Anterior cingulate cortex (tissue), 58 donors: Measurements from ENCODE around the gene STX3.
"Not testable (repeated sequence)": the region's sequence is repeated elsewhere in the genome, so short reads cannot be mapped to it uniquely, and the experiment has no call there.

ENCODE experiments used
- DNase-seq, 58 donors: peaks; one replicate each; lab custom pipeline; 2025; lab: John Stamatoyannopoulos, UW

The STX3 gene

DNA sequence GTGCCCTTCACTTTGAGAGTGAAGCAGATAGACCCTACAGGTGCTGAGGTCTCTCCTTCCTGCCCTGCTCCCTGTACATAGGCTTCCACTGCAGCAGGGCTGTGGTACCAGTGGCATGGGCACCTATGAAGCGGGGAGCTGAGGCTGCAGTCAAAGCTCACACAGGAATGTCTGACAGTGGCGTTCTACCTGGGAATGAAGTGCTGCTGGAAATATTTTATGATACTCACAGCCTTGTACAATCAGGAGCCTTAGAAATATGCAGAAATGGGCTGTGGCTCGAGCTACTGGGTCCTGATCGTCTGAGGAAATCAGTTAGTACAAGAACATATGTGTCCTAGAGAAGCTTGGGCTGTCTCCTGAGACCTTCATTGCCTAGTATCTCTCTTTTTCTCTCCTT is 30.6 kb downstream of the STX3 start:
- DNase-seq: no peak

DNA sequence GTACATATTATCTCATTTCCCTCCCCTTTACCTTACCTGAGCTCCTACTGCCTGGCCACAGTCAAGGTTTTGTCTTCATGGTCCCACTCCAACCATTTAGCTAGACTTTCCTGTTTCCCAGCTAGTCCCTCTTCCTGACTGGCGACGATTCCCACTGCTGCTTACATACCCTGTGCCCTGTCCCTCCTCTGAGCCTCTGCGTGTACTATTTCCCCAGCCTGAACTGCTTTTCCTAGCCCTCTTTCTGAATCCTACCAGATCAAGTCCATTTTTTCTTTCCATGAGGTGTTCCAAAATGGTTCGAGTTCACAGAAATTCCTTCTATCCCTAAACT is 32.0 kb downstream of the STX3 start:
- no peak for DNase-seq

DNA sequence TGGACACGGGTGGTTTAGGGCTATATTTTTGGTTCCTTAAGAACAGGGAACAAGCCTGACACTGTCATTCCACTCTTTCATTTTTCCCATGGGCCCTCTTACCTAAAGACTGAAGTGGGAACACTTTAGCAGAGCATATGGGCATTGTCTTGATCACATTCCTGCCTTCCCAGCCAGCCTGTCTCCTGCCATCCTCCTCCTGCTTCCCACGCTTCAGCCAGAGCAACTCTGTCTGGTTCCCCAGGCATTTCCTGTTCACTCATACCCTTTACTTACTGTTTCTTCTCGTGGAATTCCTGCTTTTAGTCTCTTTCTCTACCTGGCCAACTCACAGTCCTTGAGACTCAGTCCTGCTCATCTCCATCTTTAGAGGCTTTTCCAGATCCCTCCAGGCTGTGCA is 32.6 kb downstream of the STX3 start:
- DNase-seq: peak in 5 of 58 donors; percentile 4 to 28 (median 19)

GRCh38 chr11:59791639-59792038 is 36.5 kb downstream of the STX3 start:
- DNase-seq: no peak

- DNase-seq: no peak
Observed at GRCh38 chr11:59792507-59792906, 37.3 kb downstream of the STX3 start.

- no peak for DNase-seq
Observed at GRCh38 chr11:59794417-59794816, 39.2 kb downstream of the STX3 start.

DNA sequence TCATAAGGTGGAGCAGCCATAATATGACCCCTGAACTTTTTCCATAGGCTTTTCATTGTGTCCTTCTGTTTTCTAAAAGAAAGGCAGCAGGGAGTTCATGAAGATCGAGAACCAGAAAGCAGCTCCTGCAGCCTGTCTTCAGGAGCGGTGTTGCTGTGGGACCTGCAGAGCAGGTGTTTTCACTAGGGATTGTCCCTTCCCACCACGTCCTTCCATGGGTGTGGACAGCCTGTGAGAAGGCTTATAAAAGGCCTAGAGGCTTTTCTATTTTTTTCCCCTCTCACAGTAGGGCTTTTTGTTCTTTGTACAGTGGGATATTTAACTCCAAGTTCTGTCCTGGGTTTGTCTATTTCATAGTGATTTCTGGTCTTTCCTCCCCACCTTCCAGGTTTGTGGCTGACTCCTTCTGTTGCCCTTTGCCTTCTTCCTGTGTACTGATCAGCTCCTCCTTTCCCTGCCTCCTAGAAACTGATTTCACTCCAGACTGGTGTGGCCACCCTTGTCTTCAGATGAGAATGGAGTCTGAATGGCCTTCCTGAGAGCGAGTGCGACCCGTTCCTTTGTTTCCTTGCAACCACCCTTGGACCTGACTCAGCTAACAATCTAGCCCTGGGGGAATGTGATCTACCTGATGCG is 45.3 kb downstream of the STX3 start:
- DNase-seq: no peak

GRCh38 chr11:59801160-59801706 is 46.1 kb downstream of the STX3 start:
- peak in 1 of 58 donors; percentile 26 for DNase-seq

DNA sequence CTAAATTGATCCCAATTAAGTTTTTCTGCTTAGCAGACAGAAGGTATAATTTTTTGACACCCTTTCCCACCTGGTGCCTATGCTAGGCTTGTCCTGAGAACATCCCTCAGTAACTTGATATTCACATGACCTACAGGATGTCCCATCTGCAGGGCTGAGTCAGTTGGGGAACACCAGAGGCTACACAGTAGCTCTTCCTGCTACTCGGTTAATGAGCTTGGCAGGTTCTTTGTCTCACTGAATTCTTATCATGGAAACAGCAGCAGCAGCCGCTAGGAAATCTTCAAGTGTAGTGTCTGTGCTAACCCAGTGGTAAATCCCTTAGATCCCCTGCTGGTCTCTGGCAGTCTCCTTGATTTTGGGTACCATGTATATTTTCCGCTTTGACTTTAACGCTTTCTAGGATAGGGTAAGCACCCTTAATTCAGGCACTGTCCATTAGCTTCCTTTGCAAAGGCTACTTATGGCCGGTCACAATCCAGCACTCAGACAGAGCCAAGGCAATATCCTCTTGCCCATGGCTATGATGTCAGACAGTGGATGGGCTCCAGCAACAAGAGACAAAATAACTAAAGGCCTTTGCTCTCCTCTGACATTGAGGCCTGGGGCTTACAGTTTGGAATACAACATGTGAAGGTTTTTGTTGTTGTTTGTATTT is 46.9 kb downstream of the STX3 start:
- DNase-seq: peak in 25 of 58 donors; percentile 3 to 69 (median 30)

- DNase-seq: peak in 14 of 58 donors; percentile 8 to 69 (median 38)
Observed at GRCh38 chr11:59802639-59803176, 47.5 kb downstream of the STX3 start.

DNA sequence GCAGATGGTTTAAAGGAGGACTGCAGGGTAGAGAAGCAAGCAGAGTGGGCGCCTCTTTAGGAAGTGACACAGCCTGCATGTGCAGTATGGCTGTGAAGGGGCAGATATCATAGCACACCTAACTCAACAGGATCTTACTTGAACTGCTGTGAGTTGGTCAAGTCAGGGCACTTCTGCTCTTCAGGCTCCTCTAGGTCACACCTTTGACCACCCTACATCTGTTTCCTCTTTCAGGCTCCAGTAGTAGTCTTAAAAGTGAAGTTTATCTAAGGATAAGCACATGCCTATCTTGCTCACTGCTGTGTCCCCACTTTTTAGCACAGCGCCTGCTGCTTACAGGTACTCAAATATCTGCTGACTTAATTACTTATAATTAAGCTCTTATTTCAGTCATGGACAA is 48.9 kb downstream of the STX3 start:
- DNase-seq: no peak

GRCh38 chr11:59807047-59807610 is 52.0 kb downstream of the STX3 start:
- DNase-seq: no peak

GRCh38 chr11:59810189-59810910 is 55.2 kb downstream of the STX3 start, which contains the start of gene MRPL16:
MRPL16 (minus strand) TSS chr11:59810778; CDS start chr11:59810658, 120 bp downstream.
- DNase-seq: peak in 57 of 58 donors; percentile 32 to 94 (median 76)

DNA sequence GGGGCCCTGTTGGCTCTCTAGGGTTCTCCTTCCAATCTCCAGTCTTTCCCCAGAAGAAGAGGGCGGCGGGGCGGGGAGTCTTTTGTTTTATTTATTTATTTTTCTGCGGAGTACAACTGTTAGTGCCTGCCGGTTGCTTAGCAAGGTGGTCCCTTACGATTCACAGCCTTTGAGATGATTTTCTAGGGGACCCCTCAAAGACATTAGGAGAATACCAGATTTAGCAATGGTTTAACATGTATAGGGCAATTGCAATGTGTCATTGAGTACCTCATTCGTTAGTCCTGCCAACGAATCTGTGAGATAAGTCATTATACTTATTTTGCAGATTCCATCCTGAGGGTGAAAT is 55.7 kb downstream of the STX3 start:
- no peak for DNase-seq

GRCh38 chr11:59812220-59812619 is 57.0 kb downstream of the STX3 start:
- DNase-seq: no peak

DNA sequence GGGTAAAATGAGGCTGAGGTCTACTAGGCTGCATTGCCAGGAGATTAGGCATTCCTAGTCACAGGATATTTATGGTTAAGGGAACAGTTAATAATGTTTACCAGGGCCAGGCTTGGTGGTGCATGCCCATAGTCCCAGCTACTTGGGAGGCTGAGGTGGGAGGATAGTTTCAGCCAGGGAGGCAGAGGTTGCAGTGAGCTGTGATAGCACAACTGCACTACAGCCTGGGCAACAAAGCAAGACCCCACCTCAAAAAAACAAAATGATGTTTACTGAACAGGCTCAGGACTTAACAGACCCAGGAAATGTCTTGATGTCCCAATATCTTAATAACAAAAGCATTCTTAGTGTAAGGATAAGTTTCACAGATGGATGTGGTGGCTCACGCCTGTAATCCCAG is 58.2 kb downstream of the STX3 start:
- no peak for DNase-seq

DNA sequence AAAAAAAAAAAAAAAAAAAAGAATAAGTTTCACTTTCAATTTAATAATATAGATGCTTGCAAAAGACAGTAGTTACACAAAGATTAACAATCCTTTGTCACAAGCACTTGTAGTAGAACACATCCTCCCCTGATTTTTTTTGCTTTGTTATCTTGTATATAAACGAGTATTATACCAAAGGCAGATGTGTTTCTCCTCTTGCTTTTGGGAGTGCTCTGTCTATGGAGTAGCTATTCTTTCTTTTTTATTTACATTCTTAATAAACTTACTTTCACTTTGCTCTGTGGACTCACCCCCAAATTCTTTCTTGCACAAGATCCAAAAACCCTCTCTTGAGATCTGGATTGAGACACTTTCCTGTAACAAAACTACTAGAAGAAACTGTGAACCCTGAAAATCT is 58.8 kb downstream of the STX3 start:
- no peak for DNase-seq

DNA sequence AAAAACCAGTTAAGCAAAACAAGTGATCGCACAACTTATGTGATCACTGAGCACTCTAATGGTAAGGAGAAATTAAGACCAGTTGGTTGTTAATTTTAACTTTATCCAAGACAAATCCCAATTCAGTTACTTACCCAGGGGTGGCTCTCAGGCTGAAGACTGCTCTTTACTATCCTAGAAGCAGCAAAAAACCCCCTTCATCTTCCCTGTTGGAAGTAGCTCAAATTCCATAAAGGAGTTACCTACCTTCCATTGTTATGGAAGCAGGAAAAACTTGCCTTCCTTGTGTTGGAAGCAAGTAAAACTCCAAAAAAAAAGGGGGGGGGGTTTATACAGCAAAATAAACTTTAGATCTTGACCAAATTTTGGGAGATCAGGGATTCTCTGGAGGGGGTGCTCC is 60.6 kb downstream of the STX3 start:
- DNase-seq: no peak

DNA sequence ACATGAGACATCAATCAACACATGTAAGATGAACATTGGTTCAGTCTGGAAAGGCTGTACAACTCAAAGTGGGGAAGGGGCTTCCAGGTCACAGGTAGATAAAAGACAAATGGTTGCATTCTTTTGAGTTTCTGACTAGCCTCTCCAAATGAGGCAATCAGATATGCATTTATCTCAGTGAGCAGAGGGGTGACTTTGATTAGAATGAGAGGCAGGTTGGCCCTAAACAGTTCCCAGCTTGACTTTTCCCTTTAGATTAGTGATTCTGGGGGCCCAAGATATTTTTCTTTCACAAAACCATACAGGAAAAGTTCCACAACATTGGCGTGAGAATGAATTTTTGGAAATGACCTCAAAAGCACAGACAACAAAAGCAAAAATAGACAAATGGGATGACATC is 61.3 kb downstream of the STX3 start:
- DNase-seq: not testable (repeated sequence)

- DNase-seq: peak in 1 of 58 donors; percentile 8
Observed at GRCh38 chr11:59818572-59818971, 63.4 kb downstream of the STX3 start.
